ENCODE measurements around the gene XPO6.

The XPO6 gene

DNA sequence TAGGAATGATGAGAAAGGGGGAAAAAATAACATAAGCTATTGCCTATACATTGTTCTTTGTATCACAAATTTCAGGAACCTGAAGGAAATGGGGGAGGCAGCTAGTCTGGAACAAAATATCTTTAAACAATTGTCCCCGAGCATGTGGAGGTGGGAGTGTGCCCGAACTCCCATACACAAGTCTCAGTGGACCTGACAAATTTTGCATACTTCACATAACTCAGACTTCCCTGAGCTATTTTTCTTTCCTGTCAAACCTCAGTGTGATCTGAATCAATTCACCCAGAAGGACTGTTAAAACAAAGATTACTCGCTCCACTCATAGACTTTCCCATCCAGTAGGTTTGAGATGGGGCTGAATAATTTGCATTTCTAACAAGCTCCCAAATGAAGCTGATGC is 1.6 kb upstream of the XPO6 start:
- Histone ChIP-seq H3K27ac (no peak overlapping the region), H3K27me3 (replicated peaks) (no peaks in the 10 kb centered on the region), H3K4me3 (ENCODE audit: low read depth, low read length) (no peak overlapping the region), H3K36me3 (replicated peaks) (peaks cover 6% of the 10 kb centered on the region)
- TF ChIP-seq, protein P1, sequence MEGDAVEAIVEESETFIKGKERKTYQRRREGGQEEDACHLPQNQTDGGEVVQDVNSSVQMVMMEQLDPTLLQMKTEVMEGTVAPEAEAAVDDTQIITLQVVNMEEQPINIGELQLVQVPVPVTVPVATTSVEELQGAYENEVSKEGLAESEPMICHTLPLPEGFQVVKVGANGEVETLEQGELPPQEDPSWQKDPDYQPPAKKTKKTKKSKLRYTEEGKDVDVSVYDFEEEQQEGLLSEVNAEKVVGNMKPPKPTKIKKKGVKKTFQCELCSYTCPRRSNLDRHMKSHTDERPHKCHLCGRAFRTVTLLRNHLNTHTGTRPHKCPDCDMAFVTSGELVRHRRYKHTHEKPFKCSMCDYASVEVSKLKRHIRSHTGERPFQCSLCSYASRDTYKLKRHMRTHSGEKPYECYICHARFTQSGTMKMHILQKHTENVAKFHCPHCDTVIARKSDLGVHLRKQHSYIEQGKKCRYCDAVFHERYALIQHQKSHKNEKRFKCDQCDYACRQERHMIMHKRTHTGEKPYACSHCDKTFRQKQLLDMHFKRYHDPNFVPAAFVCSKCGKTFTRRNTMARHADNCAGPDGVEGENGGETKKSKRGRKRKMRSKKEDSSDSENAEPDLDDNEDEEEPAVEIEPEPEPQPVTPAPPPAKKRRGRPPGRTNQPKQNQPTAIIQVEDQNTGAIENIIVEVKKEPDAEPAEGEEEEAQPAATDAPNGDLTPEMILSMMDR (IDR thresholded peaks at IDR 0.05; ENCODE audit: low read depth, low read length, missing control alignments): no peak
- in situ Hi-C loops (cut with HindIII; ENCODE audit: low pct_ligation_motif_present, low sequenced_read_pairs): no loop called here
- DNase-seq: no peak

- no peak for DNase-seq
- Histone ChIP-seq H3K4me3 (ENCODE audit: low read depth, low read length) (peak overlapping the region; percentile 84), H3K27me3 (replicated peaks) (no peaks in the 10 kb centered on the region), H3K27ac (peak overlapping the region; percentile 54), H3K36me3 (replicated peaks) (peaks cover 8% of the 10 kb centered on the region)
- TF ChIP-seq, protein P1 (IDR thresholded peaks at IDR 0.05; ENCODE audit: low read depth, low read length, missing control alignments): no peak
- in situ Hi-C loops (cut with HindIII; ENCODE audit: low pct_ligation_motif_present, low sequenced_read_pairs): no loop called here
These were observed 738 bp upstream of the XPO6 start for GRCh38 chr16:28212532-28212873.

- Histone ChIP-seq H3K36me3 (replicated peaks) (peaks cover 14% of the 10 kb centered on the region), H3K4me3 (ENCODE audit: low read depth, low read length) (peak overlapping the region; percentile 84), H3K27ac (peak overlapping the region; percentile 76), H3K27me3 (replicated peaks) (no peaks in the 10 kb centered on the region)
- DNase-seq: peak; percentile 59
- TF ChIP-seq, protein P1 (IDR thresholded peaks at IDR 0.05; ENCODE audit: low read depth, low read length, missing control alignments): no peak
- in situ Hi-C loops (cut with HindIII; ENCODE audit: low pct_ligation_motif_present, low sequenced_read_pairs): no loop called here
These were observed 681 bp downstream of the XPO6 start for GRCh38 chr16:28210979-28211588.

DNA sequence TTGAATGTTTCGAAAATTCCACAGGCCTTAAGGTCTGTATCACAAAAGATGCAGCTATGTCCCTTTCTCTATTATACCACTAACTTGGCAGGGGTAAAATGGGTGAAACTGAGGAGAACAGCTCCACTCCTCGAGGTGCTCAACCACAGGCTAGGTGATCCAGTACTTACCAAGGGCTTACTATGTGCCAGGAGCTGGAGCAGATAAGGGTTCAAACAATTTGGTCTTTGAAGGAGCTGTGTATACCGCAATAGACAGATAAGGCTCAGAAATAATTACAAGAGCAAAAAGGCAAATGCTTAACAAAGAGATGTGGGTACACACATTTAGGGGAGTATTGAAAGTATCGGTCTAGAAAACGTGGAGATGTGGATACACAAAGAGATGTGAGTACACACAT is 1.5 kb downstream of the XPO6 start:
- peak overlapping the region; percentile 84 for H3K4me3 ChIP-seq (ENCODE audit: low read depth, low read length)
- DNase-seq: no peak
- TF ChIP-seq, protein P1 (IDR thresholded peaks at IDR 0.05; ENCODE audit: low read depth, low read length, missing control alignments): no peak
- in situ Hi-C loops (cut with HindIII; ENCODE audit: low pct_ligation_motif_present, low sequenced_read_pairs): no loop called here
- H3K36me3 ChIP-seq (replicated peaks): peaks cover 20% of the 10 kb centered on the region
- no peaks in the 10 kb centered on the region for H3K27me3 ChIP-seq (replicated peaks)
- no peak overlapping the region for H3K27ac ChIP-seq

GRCh38 chr16:28208824-28209223 is 2.9 kb downstream of the XPO6 start:
- TF ChIP-seq, protein P1 (IDR thresholded peaks at IDR 0.05; ENCODE audit: low read depth, low read length, missing control alignments): no peak
- in situ Hi-C loops (cut with HindIII; ENCODE audit: low pct_ligation_motif_present, low sequenced_read_pairs): no loop called here
- Histone ChIP-seq H3K27me3 (replicated peaks) (no peaks in the 10 kb centered on the region), H3K27ac (no peak overlapping the region), H3K4me3 (ENCODE audit: low read depth, low read length) (no peak overlapping the region), H3K36me3 (replicated peaks) (peaks cover 34% of the 10 kb centered on the region)
- no peak for DNase-seq

- TF ChIP-seq, protein P1 (IDR thresholded peaks at IDR 0.05; ENCODE audit: low read depth, low read length, missing control alignments): no peak
- no peaks in the 10 kb centered on the region for H3K27me3 ChIP-seq (replicated peaks)
- in situ Hi-C loops (cut with HindIII; ENCODE audit: low pct_ligation_motif_present, low sequenced_read_pairs): no loop called here
- DNase-seq: no peak
- peaks cover 38% of the 10 kb centered on the region for H3K36me3 ChIP-seq (replicated peaks)
- H3K4me3 ChIP-seq (ENCODE audit: low read depth, low read length): no peak overlapping the region
- H3K27ac ChIP-seq: no peak overlapping the region
These were observed 3.6 kb downstream of the XPO6 start for GRCh38 chr16:28208131-28208530.

All from brain microvascular endothelial cell (primary cell).